GM19397 (cell line): ENCODE measurements around the gene KCNMB1.

Experiments
- ATAC-seq: cut with Tn5 transposase; IDR thresholded peaks from one replicate; pipeline ENCODE4 v1.9.1; 2021; ENCODE audit warnings: mild to moderate bottlenecking, moderate library complexity; ENCODE audit not compliant: unreplicated experiment

Gene KCNMB1

GRCh38 chr5:170416526-170416925, 27.4 kb upstream of the KCNMB1 start:
- no peak for ATAC-seq

- no peak for ATAC-seq
Observed at GRCh38 chr5:170414786-170415185, 25.6 kb upstream of the KCNMB1 start.

- ATAC-seq: no peak
Observed at GRCh38 chr5:170413897-170414296, 24.7 kb upstream of the KCNMB1 start.

- ATAC-seq: no peak
Observed at GRCh38 chr5:170411100-170411499, 21.9 kb upstream of the KCNMB1 start.

GRCh38 chr5:170410401-170410800, 21.2 kb upstream of the KCNMB1 start:
- ATAC-seq: no peak

- ATAC-seq: no peak
Observed at GRCh38 chr5:170408877-170409660, 19.9 kb upstream of the KCNMB1 start.

GRCh38 chr5:170408226-170408625, 19.1 kb upstream of the KCNMB1 start:
- no peak for ATAC-seq

- no peak for ATAC-seq
Observed at GRCh38 chr5:170407062-170407461, 17.9 kb upstream of the KCNMB1 start.

GRCh38 chr5:170405817-170406216, 16.6 kb upstream of the KCNMB1 start:
- no peak for ATAC-seq

- no peak for ATAC-seq
Observed at GRCh38 chr5:170404398-170404797, 15.2 kb upstream of the KCNMB1 start.

- ATAC-seq: no peak
Observed at GRCh38 chr5:170403675-170404074, 14.5 kb upstream of the KCNMB1 start.

GRCh38 chr5:170402508-170402907, 13.3 kb upstream of the KCNMB1 start:
- no peak for ATAC-seq

GRCh38 chr5:170397059-170397458, 7.9 kb upstream of the KCNMB1 start:
- no peak for ATAC-seq

GRCh38 chr5:170393958-170394357, 4.8 kb upstream of the KCNMB1 start:
- no peak for ATAC-seq

GRCh38 chr5:170393235-170393634, 4.1 kb upstream of the KCNMB1 start:
- ATAC-seq: no peak

- ATAC-seq: no peak
Observed at GRCh38 chr5:170390472-170390871, 1.3 kb upstream of the KCNMB1 start.

GRCh38 chr5:170389550-170389892, 354 bp upstream of the KCNMB1 start:
- no peak for ATAC-seq

- ATAC-seq: no peak
Observed at GRCh38 chr5:170387775-170388639, 1.2 kb downstream of the KCNMB1 start.

- no peak for ATAC-seq
Observed at GRCh38 chr5:170386743-170387395, 2.3 kb downstream of the KCNMB1 start.

- ATAC-seq: no peak
Observed at GRCh38 chr5:170383227-170383626, 5.9 kb downstream of the KCNMB1 start.

GRCh38 chr5:170382790-170383189, 6.4 kb downstream of the KCNMB1 start:
- no peak for ATAC-seq
